ENCODE measurements around the gene GPBAR1. TPM values are rescaled to one million over a fixed set of nuclear protein-coding genes. Genes with fewer than 3 reads are reported as not detected.

The GPBAR1 gene
- polyA plus RNA-seq, 1 of the 3 experiments (the other 2 are of a cell fraction), result 0.13 TPM

DNA sequence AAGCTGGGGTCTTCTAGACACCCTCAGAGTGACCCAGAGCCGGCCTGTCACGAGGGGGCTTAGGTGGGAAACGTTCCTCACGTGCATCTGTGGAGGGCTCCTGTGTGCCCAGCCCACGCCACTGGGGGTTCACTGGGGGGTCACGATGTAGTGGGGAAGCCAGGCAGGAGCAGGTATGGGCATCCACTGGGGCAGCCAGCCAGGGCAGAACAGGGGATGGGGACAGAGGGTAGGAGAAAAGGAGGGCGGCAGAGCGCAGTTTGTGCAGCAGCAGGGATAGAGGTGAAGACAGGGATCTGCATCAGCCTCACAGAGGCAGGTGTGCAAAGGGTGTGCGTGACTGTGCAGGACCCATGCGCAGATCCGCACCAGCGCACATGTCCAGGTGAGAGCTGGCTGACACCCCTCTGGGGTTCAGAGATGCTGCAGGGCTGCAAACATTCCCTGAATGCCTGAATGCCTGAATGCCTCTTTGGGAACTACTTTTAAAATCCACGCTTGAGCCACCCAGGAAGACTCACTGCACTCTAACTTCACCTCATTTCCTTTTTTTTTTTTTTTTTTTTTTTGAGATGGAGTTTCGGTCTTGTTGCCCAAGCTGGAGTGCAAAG is 19.6 kb downstream of the GPBAR1 start (continued):
- TF ChIP-seq FOSL2 (IDR thresholded peaks at IDR 0.05; ENCODE audit: borderline replicate concordance, low read depth), result no peak
- TF ChIP-seq, protein P1, sequence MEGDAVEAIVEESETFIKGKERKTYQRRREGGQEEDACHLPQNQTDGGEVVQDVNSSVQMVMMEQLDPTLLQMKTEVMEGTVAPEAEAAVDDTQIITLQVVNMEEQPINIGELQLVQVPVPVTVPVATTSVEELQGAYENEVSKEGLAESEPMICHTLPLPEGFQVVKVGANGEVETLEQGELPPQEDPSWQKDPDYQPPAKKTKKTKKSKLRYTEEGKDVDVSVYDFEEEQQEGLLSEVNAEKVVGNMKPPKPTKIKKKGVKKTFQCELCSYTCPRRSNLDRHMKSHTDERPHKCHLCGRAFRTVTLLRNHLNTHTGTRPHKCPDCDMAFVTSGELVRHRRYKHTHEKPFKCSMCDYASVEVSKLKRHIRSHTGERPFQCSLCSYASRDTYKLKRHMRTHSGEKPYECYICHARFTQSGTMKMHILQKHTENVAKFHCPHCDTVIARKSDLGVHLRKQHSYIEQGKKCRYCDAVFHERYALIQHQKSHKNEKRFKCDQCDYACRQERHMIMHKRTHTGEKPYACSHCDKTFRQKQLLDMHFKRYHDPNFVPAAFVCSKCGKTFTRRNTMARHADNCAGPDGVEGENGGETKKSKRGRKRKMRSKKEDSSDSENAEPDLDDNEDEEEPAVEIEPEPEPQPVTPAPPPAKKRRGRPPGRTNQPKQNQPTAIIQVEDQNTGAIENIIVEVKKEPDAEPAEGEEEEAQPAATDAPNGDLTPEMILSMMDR (IDR thresholded peaks at IDR 0.05), result no peak
- TF ChIP-seq GABPA (IDR thresholded peaks at IDR 0.05; ENCODE audit: low read depth), result no peak

DNA sequence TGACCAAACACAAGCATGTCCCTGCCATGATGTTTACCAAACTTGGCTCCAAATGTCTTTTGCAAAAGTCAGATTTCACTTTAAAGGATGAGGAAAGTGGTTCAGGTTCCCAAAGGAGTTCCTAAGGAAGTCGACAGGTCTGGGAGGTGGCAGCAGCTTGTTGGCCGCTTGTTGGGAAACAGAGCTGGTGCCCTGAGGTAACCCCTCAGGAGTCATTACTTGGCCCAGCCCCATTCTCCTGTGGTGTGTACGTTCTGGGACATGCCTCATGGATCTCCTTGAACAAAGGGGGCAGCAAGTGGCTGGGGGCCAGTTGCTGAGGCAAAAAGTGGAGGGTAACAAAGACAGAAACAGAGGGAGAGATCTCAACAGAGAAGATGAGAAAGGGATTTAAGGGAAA is 20.6 kb downstream of the GPBAR1 start:
- H3F3A ChIP-seq (replicated peaks; ENCODE audit: insufficient read depth), result peaks cover 2% of the 10 kb centered on the region
- H3K9me3 ChIP-seq, result no peaks in the 10 kb centered on the region
- no peak overlapping the region for H3K4me3 ChIP-seq (ENCODE audit: low read depth in 2 of 2, low read length in 1 of 2)
- ChIA-PET CTCF (interaction anchor here (0.9 to 2.3 kb wide), 5 partner anchors 8 to 115 kb away, joined by 3 to 10 read pairs (median 7); no protein-coding TSS in a partner anchor), POLR2A (no interaction called here)
- no peaks in the 10 kb centered on the region for H3K27me3 ChIP-seq (ENCODE audit: insufficient read depth)
- 85% methylated on average over 3 of the region's 3 CpGs for WGBS (ENCODE audit: low lambda C conversion rate)
- peak overlapping the region in 1 of 2 experiments; percentile 81; a peak in 1 of 4 replicates for H3K27ac ChIP-seq (ENCODE audit: low read depth in 2 of 2, low read length in 1 of 2)
- no peak overlapping the region for H2AFZ ChIP-seq (ENCODE audit: low read depth)
- peaks cover 7 to 29% of the 10 kb centered on the region in 2 experiments; a peak in 3 of 4 replicates for H3K4me1 ChIP-seq (ENCODE audit: control insufficient read depth in 1 of 2, insufficient read depth in 2 of 2, low read depth in 1 of 2, low read length in 1 of 2)
- H3K79me2 ChIP-seq (ENCODE audit: insufficient read depth), result 0 out of 2 replicates have a peak, but pooled peaks cover 3% of the 10 kb centered on the region
- no peak overlapping the region for H3K9ac ChIP-seq
- H3K4me2 ChIP-seq, result no peak overlapping the region
- H4K20me1 ChIP-seq (ENCODE audit: insufficient read depth), result no peaks in the 10 kb centered on the region
- peaks cover 0 to 9% of the 10 kb centered on the region in 2 experiments for H3K36me3 ChIP-seq (replicated peaks in 1 of 2; ENCODE audit: control insufficient read depth in 1 of 2, insufficient read depth in 2 of 2, low read length in 1 of 2)
- TF ChIP-seq, protein P2, sequence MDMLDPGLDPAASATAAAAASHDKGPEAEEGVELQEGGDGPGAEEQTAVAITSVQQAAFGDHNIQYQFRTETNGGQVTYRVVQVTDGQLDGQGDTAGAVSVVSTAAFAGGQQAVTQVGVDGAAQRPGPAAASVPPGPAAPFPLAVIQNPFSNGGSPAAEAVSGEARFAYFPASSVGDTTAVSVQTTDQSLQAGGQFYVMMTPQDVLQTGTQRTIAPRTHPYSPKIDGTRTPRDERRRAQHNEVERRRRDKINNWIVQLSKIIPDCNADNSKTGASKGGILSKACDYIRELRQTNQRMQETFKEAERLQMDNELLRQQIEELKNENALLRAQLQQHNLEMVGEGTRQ (IDR thresholded peaks at IDR 0.05; ENCODE audit: borderline replicate concordance, low read depth, low read length), result no peak
- TF ChIP-seq TEAD4 (IDR thresholded peaks at IDR 0.05; ENCODE audit: borderline replicate concordance, insufficient read depth), result no peak
- TF ChIP-seq, protein P3, sequence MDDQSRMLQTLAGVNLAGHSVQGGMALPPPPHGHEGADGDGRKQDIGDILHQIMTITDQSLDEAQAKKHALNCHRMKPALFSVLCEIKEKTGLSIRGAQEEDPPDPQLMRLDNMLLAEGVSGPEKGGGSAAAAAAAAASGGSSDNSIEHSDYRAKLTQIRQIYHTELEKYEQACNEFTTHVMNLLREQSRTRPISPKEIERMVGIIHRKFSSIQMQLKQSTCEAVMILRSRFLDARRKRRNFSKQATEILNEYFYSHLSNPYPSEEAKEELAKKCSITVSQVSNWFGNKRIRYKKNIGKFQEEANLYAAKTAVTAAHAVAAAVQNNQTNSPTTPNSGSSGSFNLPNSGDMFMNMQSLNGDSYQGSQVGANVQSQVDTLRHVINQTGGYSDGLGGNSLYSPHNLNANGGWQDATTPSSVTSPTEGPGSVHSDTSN (IDR thresholded peaks at IDR 0.05), result no peak
- no peak for TF ChIP-seq SMC3 (IDR thresholded peaks at IDR 0.05; ENCODE audit: low read depth, low read length)
- TF ChIP-seq GABPA (IDR thresholded peaks at IDR 0.05; ENCODE audit: low read depth), result no peak
- TF ChIP-seq FOSL2 (IDR thresholded peaks at IDR 0.05; ENCODE audit: borderline replicate concordance, low read depth), result no peak
- no peak for TF ChIP-seq EP300 (IDR thresholded peaks at IDR 0.05; ENCODE audit: borderline replicate concordance in 1 of 2, low read depth in 1 of 2, low read length in 1 of 2)
- no peak for DNase-seq
- no peaks in the 10 kb centered on the region for H3K9me2 ChIP-seq

Measured in SK-N-SH (cell line).